A549 (cell line): Measurements from ENCODE around the gene DLG2. TPM values are rescaled to one million over a fixed set of nuclear protein-coding genes. Genes with fewer than 3 reads are reported as not detected.
"Not testable (repeated sequence)": the region's sequence is repeated elsewhere in the genome, so short reads cannot be mapped to it uniquely, and the experiment has no call there.

Experiments used
- ATAC-seq, 2 experiments: fragments of 200-7000 bp in 1 of 2; fragments of >200 bp in 1 of 2; cut with Nextera tagmentation in 1 of 2; cut with Tn5 transposase in 1 of 2; 3 replicates each; pipeline versions ENCODE4 v1.8.0 to v1.9.1; 2018 to 2020; ENCODE audit warnings: mild to moderate bottlenecking in 1 of 2, moderate library complexity in 1 of 2
- CTCF ChIA-PET: fragments of 300-600 bp; sonication (Branson Sonifier 250); formaldehyde crosslinking; extraction: SDS; loops from one replicate; lab custom pipeline; 2021; ENCODE audit warnings: antibody characterized with exemption, inconsistent platforms; lab: Yijun Ruan, JAX
- POLR2A ChIA-PET: fragments of 350-600 bp; formaldehyde crosslinking; extraction: SDS; loops from one replicate; lab custom pipeline; 2021; ENCODE audit warnings: antibody characterized with exemption, inconsistent platforms; lab: Yijun Ruan, JAX
- DNase-seq, 2 experiments: peaks; one replicate each; pipeline versions ENCODE4 v3.0.0 to v3.0.0-alpha.2; 2011 to 2016; ENCODE audit warnings: low read depth in 1 of 2, low spot score in 1 of 2
- FAIRE-seq: peaks from 2 replicates; lab custom pipeline; 2011; peaks lifted over from hg19 to GRCh38; lab: Jason Lieb, UNC
- H3K27ac ChIP-seq, 2 experiments: fragments of >200 bp; sonication (Bioruptor Twin); formaldehyde crosslinking; 3 replicates each; pipeline ENCODE4 v1.5.1; 2016 to 2017
- H3K4me1 ChIP-seq: fragments of >200 bp; sonication (Bioruptor Twin); formaldehyde crosslinking; 3 replicates; pipeline ENCODE4 v1.6.1; 2016
- H3K4me2 ChIP-seq: fragments of >200 bp; sonication (Bioruptor Twin); formaldehyde crosslinking; 3 replicates; pipeline ENCODE4 v1.6.1; 2016
- H3K4me3 ChIP-seq: fragments of >200 bp; sonication (Bioruptor Twin); formaldehyde crosslinking; 3 replicates; pipeline ENCODE4 v1.5.1; 2016
- H3K9me3 ChIP-seq: fragments of >200 bp; sonication (Bioruptor Twin); formaldehyde crosslinking; 3 replicates; pipeline ENCODE4 v1.6.1; 2016
- ATOH8 ChIP-seq: fragments of 250-450 bp; sonication (Bioruptor Pico); IDR thresholded peaks from 2 replicates; pipeline ENCODE4 v1.5.0; 2020; ENCODE audit warnings: low read depth, mild to moderate bottlenecking, moderate library complexity
- BHLHE40 ChIP-seq: IDR thresholded peaks from 2 replicates; pipeline ENCODE4 v1.6.1; 2012; ENCODE audit warnings: low read depth, low read length, inconsistent platforms
- CBX2 ChIP-seq: fragments of 200-600 bp; sonication (generic); IDR thresholded peaks from 2 replicates; pipeline ENCODE4 v1.6.1; 2016; ENCODE audit warnings: low read depth, mild to moderate bottlenecking, borderline replicate concordance
- CBX8 ChIP-seq: fragments of 200-600 bp; sonication (generic); IDR thresholded peaks from 2 replicates; pipeline ENCODE4 v1.6.1; 2016
- CEBPB ChIP-seq, 2 experiments: fragments of >200 bp in 1 of 2; sonication (Bioruptor Twin) in 1 of 2; formaldehyde crosslinking in 1 of 2; IDR thresholded peaks; 2 replicates each; pipeline ENCODE4 v1.6.1; 2012 to 2016
- CHD4 ChIP-seq: fragments of 200-600 bp; sonication (generic); IDR thresholded peaks from 2 replicates; pipeline ENCODE4 v1.6.1; 2016; ENCODE audit warnings: antibody characterized with exemption, mild to moderate bottlenecking, borderline replicate concordance
- CTCF ChIP-seq: fragments of >200 bp; sonication (Bioruptor Twin); formaldehyde crosslinking; IDR thresholded peaks from 3 replicates; pipeline ENCODE4 v1.5.1; 2016
- E2F6 ChIP-seq: IDR thresholded peaks from 2 replicates; pipeline ENCODE4 v1.6.1; 2012; ENCODE audit warnings: low read depth, borderline replicate concordance
- EHMT2 ChIP-seq: fragments of 200-600 bp; sonication (generic); IDR thresholded peaks from 2 replicates; pipeline ENCODE4 v1.6.1; 2016; ENCODE audit warnings: antibody characterized with exemption, low read depth, mild to moderate bottlenecking, moderate library complexity
- EP300 ChIP-seq, 2 experiments: fragments of >200 bp; sonication (Bioruptor Twin); formaldehyde crosslinking; IDR thresholded peaks; 2 replicates in 1 of 2; 3 replicates in 1 of 2; pipeline ENCODE4 v1.6.1; 2016 to 2017
- ESRRA ChIP-seq: fragments of 150-350 bp; IDR thresholded peaks from 2 replicates; pipeline ENCODE4 v1.6.1; 2014; ENCODE audit warnings: mild to moderate bottlenecking, low read length, borderline replicate concordance
- FOSL2 ChIP-seq, 2 experiments: fragments of 450-650 bp in 1 of 2; fragments of >200 bp in 1 of 2; sonication (Bioruptor Twin) in 1 of 2; formaldehyde crosslinking; IDR thresholded peaks; 2 replicates each; pipeline versions ENCODE4 v1.5.0 to v1.6.1; 2016 to 2020; ENCODE audit warnings: mild to moderate bottlenecking in 1 of 2, moderate library complexity in 1 of 2
- FOXS1 ChIP-seq: fragments of 250-450 bp; sonication (Bioruptor Pico); IDR thresholded peaks from 2 replicates; pipeline ENCODE4 v1.5.0; 2020; ENCODE audit warnings: mild to moderate bottlenecking, moderate library complexity
- GATA3 ChIP-seq: IDR thresholded peaks from 2 replicates; pipeline ENCODE4 v1.6.1; 2012; ENCODE audit warnings: borderline replicate concordance
- HDAC2 ChIP-seq: fragments of 200-600 bp; sonication (generic); IDR thresholded peaks from 2 replicates; pipeline ENCODE4 v1.6.1; 2016
- HMGXB4 ChIP-seq: fragments of 250-450 bp; sonication (Bioruptor Pico); IDR thresholded peaks from 2 replicates; pipeline ENCODE4 v1.5.0; 2021; ENCODE audit warnings: mild to moderate bottlenecking, moderate library complexity, borderline replicate concordance
- HOXA7 ChIP-seq: fragments of 250-450 bp; sonication (Bioruptor Pico); IDR thresholded peaks from 2 replicates; pipeline ENCODE4 v1.5.0; 2020; ENCODE audit warnings: mild to moderate bottlenecking, moderate library complexity
- HOXB13 ChIP-seq: fragments of 250-450 bp; sonication (Bioruptor Pico); IDR thresholded peaks from 2 replicates; pipeline ENCODE4 v1.5.0; 2020; ENCODE audit warnings: low read depth, mild to moderate bottlenecking, moderate library complexity
- HOXB5 ChIP-seq: fragments of 250-450 bp; sonication (Bioruptor Pico); IDR thresholded peaks from 2 replicates; pipeline ENCODE4 v1.5.0; 2020; ENCODE audit warnings: mild to moderate bottlenecking, moderate library complexity
- KDM1A ChIP-seq: fragments of 200-600 bp; sonication (generic); IDR thresholded peaks from 2 replicates; pipeline ENCODE4 v1.6.1; 2016; ENCODE audit warnings: low read depth, mild to moderate bottlenecking
- PHF8 ChIP-seq: fragments of 200-600 bp; sonication (generic); IDR thresholded peaks from 2 replicates; pipeline ENCODE4 v1.6.1; 2016; ENCODE audit warnings: low read depth, mild to moderate bottlenecking, antibody characterized with exemption, moderate library complexity, borderline replicate concordance
- POLR2A ChIP-seq: IDR thresholded peaks from 2 replicates; pipeline ENCODE4 v1.6.1; 2012; ENCODE audit warnings: mild to moderate bottlenecking, low read length
- RARB ChIP-seq: fragments of 250-450 bp; sonication (Bioruptor Pico); IDR thresholded peaks from 2 replicates; pipeline ENCODE4 v1.8.0; 2021; ENCODE audit warnings: mild to moderate bottlenecking, moderate library complexity
- RCOR1 ChIP-seq: fragments of 150-350 bp; IDR thresholded peaks from 2 replicates; pipeline ENCODE4 v1.6.1; 2014; ENCODE audit warnings: antibody characterized with exemption, low read length, low read depth
- SMC3 ChIP-seq: fragments of >200 bp; sonication (Bioruptor Twin); formaldehyde crosslinking; IDR thresholded peaks from 3 replicates; pipeline ENCODE4 v1.6.1; 2018; ENCODE audit warnings: inconsistent platforms
- TFCP2L1 ChIP-seq: fragments of 250-450 bp; sonication (Bioruptor Pico); IDR thresholded peaks from 2 replicates; pipeline ENCODE4 v1.5.0; 2021; ENCODE audit warnings: mild to moderate bottlenecking
- ZSCAN20 ChIP-seq: fragments of 250-450 bp; sonication (Bioruptor Pico); IDR thresholded peaks from 2 replicates; pipeline ENCODE4 v1.8.0; 2022; ENCODE audit warnings: mild to moderate bottlenecking, moderate library complexity
- WGBS: methylation state at CpG from one replicate; pipeline ENCODE4 v1.1.6; 2017; ENCODE audit errors: missing lambda C conversion rate; 5-methylcytosine and 5-hydroxymethylcytosine counted together
- polyA plus RNA-seq, 4 experiments: library from polyadenylated mRNA; depleted of rRNA in 3 of 4; stranded (reverse); fragments of >200 nt; fragmentation: RNase III in 1 of 4; extraction: RNeasy Plus Mini Kit Qiagen cat#74134 plus additional on column Dnase treatment in 1 of 4; gene quantifications; 2 replicates in 3 of 4; 3 replicates in 1 of 4; pipeline ENCODE4 v1.2.3, GENCODE V29; 2011 to 2017

Gene DLG2
- polyA plus RNA-seq, 2 of the 4 experiments (the other 2 are of a cell fraction): 0.26 to 0.79 TPM

- no peak for FAIRE-seq
Observed at GRCh38 chr11:85406316-85406715, 220.8 kb downstream of the DLG2 start.

GRCh38 chr11:85395515-85396055 is 231.6 kb downstream of the DLG2 start:
- H3K4me1 ChIP-seq, H3K4me2 ChIP-seq, H3K9me3 ChIP-seq, CTCF ChIA-PET, POLR2A ChIA-PET, H3K4me3 ChIP-seq, ATAC-seq, H3K27ac ChIP-seq, FAIRE-seq, DNase-seq: not testable (repeated sequence)
- 10% methylated on average over 4 of the region's 4 CpGs for WGBS

More at GRCh38 chr11:85406316-85406715, 220.8 kb downstream of the DLG2 start:
- DNase-seq: no peak
- ChIA-PET CTCF (no interaction called here), POLR2A (no interaction called here)
- WGBS: 10% methylated on average over 3 of the region's 3 CpGs
- Histone ChIP-seq H3K9me3 (no peaks in the 10 kb centered on the region), H3K4me3 (no peak overlapping the region), H3K4me2 (no peak overlapping the region), H3K4me1 (no peaks in the 10 kb centered on the region), H3K27ac (no peak overlapping the region)
- no peak for TF ChIP-seq HOXB13 (CRISPR knock-in tag)
- no peak for TF ChIP-seq RCOR1
- no peak for TF ChIP-seq ZSCAN20 (CRISPR knock-in tag)
- TF ChIP-seq EHMT2: no peak
- no peak for TF ChIP-seq CTCF
- ATAC-seq: no peak

- H3K27ac ChIP-seq: no peak overlapping the region
- no peak for DNase-seq
- no peaks in the 10 kb centered on the region for H3K9me3 ChIP-seq
- TF ChIP-seq FOSL2 (IDR thresholded peaks at IDR 0.05): no peak
- no peak for TF ChIP-seq FOSL2 (CRISPR knock-in tag; IDR thresholded peaks at IDR 0.05)
- TF ChIP-seq SMC3: no peak
- no peak for TF ChIP-seq POLR2A
- no peak for TF ChIP-seq GATA3
- TF ChIP-seq RARB (CRISPR knock-in tag): no peak
- TF ChIP-seq ESRRA: no peak
- no peak for TF ChIP-seq CHD4
- no peak for TF ChIP-seq EP300 (IDR thresholded peaks at IDR 0.05)
- TF ChIP-seq CBX8: no peak
- TF ChIP-seq HOXA7 (CRISPR knock-in tag): no peak
- TF ChIP-seq HDAC2: no peak
- TF ChIP-seq, all 56 proteins: peak for 0
- H3K4me2 ChIP-seq: no peak overlapping the region
- ATAC-seq (no peak), FAIRE-seq (no peak)
- H3K4me1 ChIP-seq: no peaks in the 10 kb centered on the region
- ChIA-PET CTCF (no interaction called here), POLR2A (no interaction called here)
- H3K4me3 ChIP-seq: no peak overlapping the region
- WGBS: 5% methylated on average over 2 of the region's 2 CpGs
Observed at GRCh38 chr11:85394283-85394682, 232.9 kb downstream of the DLG2 start.

- H3K9me3 ChIP-seq: no peaks in the 10 kb centered on the region
- H3K4me3 ChIP-seq: no peak overlapping the region
- FAIRE-seq (no peak), ATAC-seq (no peak), DNase-seq (no peak)
- CTCF ChIA-PET: no interaction called here
- 0% methylated on average over 1 of the region's 1 CpG for WGBS
- H3K4me2 ChIP-seq: no peak overlapping the region
- TF ChIP-seq KDM1A: no peak
- TF ChIP-seq POLR2A: no peak
- TF ChIP-seq CBX8: no peak
- TF ChIP-seq EP300 (IDR thresholded peaks at IDR 0.05): no peak
- TF ChIP-seq FOXS1 (CRISPR knock-in tag): no peak
- no peak for TF ChIP-seq E2F6
- TF ChIP-seq PHF8: no peak
- TF ChIP-seq HOXB5 (CRISPR knock-in tag): no peak
- no peak for TF ChIP-seq TFCP2L1
- TF ChIP-seq ATOH8 (CRISPR knock-in tag): no peak
- no peak for TF ChIP-seq SMC3
- no peak for TF ChIP-seq HMGXB4
- TF ChIP-seq RCOR1: no peak
- TF ChIP-seq CHD4: no peak
- no peak for TF ChIP-seq BHLHE40
- no peak for TF ChIP-seq CBX2
- no peak for TF ChIP-seq CEBPB (IDR thresholded peaks at IDR 0.05)
- H3K4me1 ChIP-seq: no peaks in the 10 kb centered on the region
- no peak overlapping the region for H3K27ac ChIP-seq
- POLR2A ChIA-PET: no interaction called here
Observed at GRCh38 chr11:85391141-85391540, 236.0 kb downstream of the DLG2 start.
